ENCODE measurements around the gene OR7C1. TPM values are rescaled to one million over a fixed set of nuclear protein-coding genes. Genes with fewer than 3 reads are reported as not detected.
"Not testable (repeated sequence)": the region's sequence is repeated elsewhere in the genome, so short reads cannot be mapped to it uniquely, and the experiment has no call there.

OR7C1 gene
- total RNA-seq, 4 donors from 2014 or later, result not detected

- Histone ChIP-seq H3K4me1 (no peaks in the 10 kb centered on the region), H3K9me3 (no peaks in the 10 kb centered on the region), H3K27ac (no peak overlapping the region), H3K36me3 (no peaks in the 10 kb centered on the region), H3K27me3 (no peaks in the 10 kb centered on the region), H3K4me3 (no peak overlapping the region)
- no peak for DNase-seq
- TF ChIP-seq CTCF (IDR thresholded peaks at IDR 0.05), result no peak
- no peak for TF ChIP-seq POLR2A (IDR thresholded peaks at IDR 0.05)
- intact Hi-C loops (cut with DNase I; ENCODE audit: low total_unique reads), result no loop called here
Observed at GRCh38 chr19:14775869-14776586, 59.0 kb downstream of the OR7C1 start.

- H3K27me3 ChIP-seq; H3K4me1 ChIP-seq; H3K27ac ChIP-seq; H3K4me3 ChIP-seq; DNase-seq; intact Hi-C loops (cut with DNase I; ENCODE audit: low total_unique reads); H3K9me3 ChIP-seq; H3K36me3 ChIP-seq: not testable (repeated sequence)
Observed at GRCh38 chr19:14775326-14775725, 59.7 kb downstream of the OR7C1 start.

GRCh38 chr19:14774373-14774772 lies 60.6 kb downstream of the OR7C1 start:
- H3K36me3 ChIP-seq, result no peaks in the 10 kb centered on the region
- H3K4me1 ChIP-seq, result no peaks in the 10 kb centered on the region
- no peak overlapping the region for H3K4me3 ChIP-seq
- no peaks in the 10 kb centered on the region for H3K27me3 ChIP-seq
- no peak overlapping the region for H3K27ac ChIP-seq
- DNase-seq, result no peak
- intact Hi-C loops (cut with DNase I; ENCODE audit: low total_unique reads), result no loop called here
- H3K9me3 ChIP-seq, result no peaks in the 10 kb centered on the region
- TF ChIP-seq POLR2A (IDR thresholded peaks at IDR 0.05) (no peak), CTCF (IDR thresholded peaks at IDR 0.05) (no peak)

- intact Hi-C loops (cut with DNase I; ENCODE audit: low total_unique reads); H3K4me1 ChIP-seq; H3K9me3 ChIP-seq; DNase-seq; H3K36me3 ChIP-seq; H3K4me3 ChIP-seq; H3K27ac ChIP-seq; H3K27me3 ChIP-seq: not testable (repeated sequence)
Observed at GRCh38 chr19:14773722-14774121, 61.3 kb downstream of the OR7C1 start.

GRCh38 chr19:14772995-14773394 lies 62.0 kb downstream of the OR7C1 start:
- intact Hi-C loops (cut with DNase I; ENCODE audit: low total_unique reads), result no loop called here
- H3K36me3 ChIP-seq, result no peaks in the 10 kb centered on the region
- no peak overlapping the region for H3K4me3 ChIP-seq
- DNase-seq, result no peak
- no peaks in the 10 kb centered on the region for H3K9me3 ChIP-seq
- TF ChIP-seq POLR2A (IDR thresholded peaks at IDR 0.05), result no peak
- TF ChIP-seq CTCF (IDR thresholded peaks at IDR 0.05), result no peak
- H3K27me3 ChIP-seq, result no peaks in the 10 kb centered on the region
- H3K4me1 ChIP-seq, result no peaks in the 10 kb centered on the region
- H3K27ac ChIP-seq, result no peak overlapping the region

GRCh38 chr19:14772467-14772866 lies 62.5 kb downstream of the OR7C1 start:
- H3K27ac ChIP-seq, result no peak overlapping the region
- no peak for TF ChIP-seq POLR2A (IDR thresholded peaks at IDR 0.05)
- TF ChIP-seq CTCF (IDR thresholded peaks at IDR 0.05), result no peak
- no peak for DNase-seq
- no peaks in the 10 kb centered on the region for H3K36me3 ChIP-seq
- H3K4me3 ChIP-seq, result no peak overlapping the region
- H3K9me3 ChIP-seq, result no peaks in the 10 kb centered on the region
- H3K4me1 ChIP-seq, result no peaks in the 10 kb centered on the region
- intact Hi-C loops (cut with DNase I; ENCODE audit: low total_unique reads), result no loop called here
- H3K27me3 ChIP-seq, result no peaks in the 10 kb centered on the region
